Erythroblast (primary cell): ENCODE measurements around the gene BLTP3B.

Experiments used
- GATA1 ChIP-seq: IDR thresholded peaks from 2 replicates; pipeline ENCODE4 v1.6.1; 2011; ENCODE audit warnings: low read depth, mild to moderate bottlenecking, control low read depth, low read length, moderate library complexity
- POLR2A ChIP-seq: IDR thresholded peaks from 2 replicates; pipeline ENCODE4 v1.6.1; 2011; ENCODE audit warnings: mild to moderate bottlenecking, low read length

GRCh38 chr12:100186071-100186470 is 43.4 kb upstream of the BLTP3B start:
- no peak for TF ChIP-seq POLR2A
- TF ChIP-seq GATA1 = no peak
